Measurements from ENCODE around the gene KNDC1.

KNDC1 gene

GRCh38 chr10:133115976-133116375 is 44.0 kb upstream of the KNDC1 start:
- peaks cover 0 to 3% of the 10 kb centered on the region in 2 donors for H3K9me3 ChIP-seq (ENCODE audit: control insufficient read depth in 1 of 2, low read length in 2 of 2)
- H3K9ac ChIP-seq (ENCODE audit: low read depth in 1 of 2, low read length in 2 of 2) = no peak overlapping the region
- no peaks in the 10 kb centered on the region for H3K27me3 ChIP-seq (ENCODE audit: control insufficient read depth in 1 of 2, insufficient read depth in 2 of 2, low read length in 2 of 2)
- no peaks in the 10 kb centered on the region for H3K36me3 ChIP-seq (ENCODE audit: control insufficient read depth in 1 of 2, insufficient read depth in 2 of 2, low read length in 2 of 2)
- no peak overlapping the region for H3K27ac ChIP-seq (ENCODE audit: low read depth, low read length)
- H3K4me1 ChIP-seq (ENCODE audit: control insufficient read depth in 1 of 2, insufficient read depth in 2 of 2, low read length in 2 of 2) = no peaks in the 10 kb centered on the region
- no peak overlapping the region for H3K4me3 ChIP-seq (ENCODE audit: low read depth in 1 of 2, low read length in 2 of 2)

GRCh38 chr10:133116455-133116854 is 43.6 kb upstream of the KNDC1 start:
- Histone ChIP-seq H3K4me3 (ENCODE audit: low read depth in 1 of 2, low read length in 2 of 2) (no peak overlapping the region), H3K9me3 (ENCODE audit: control insufficient read depth in 1 of 2, low read length in 2 of 2) (peaks cover 0 to 3% of the 10 kb centered on the region in 2 donors), H3K9ac (ENCODE audit: low read depth in 1 of 2, low read length in 2 of 2) (no peak overlapping the region), H3K4me1 (ENCODE audit: control insufficient read depth in 1 of 2, insufficient read depth in 2 of 2, low read length in 2 of 2) (no peaks in the 10 kb centered on the region), H3K27me3 (ENCODE audit: control insufficient read depth in 1 of 2, insufficient read depth in 2 of 2, low read length in 2 of 2) (no peaks in the 10 kb centered on the region), H3K36me3 (ENCODE audit: control insufficient read depth in 1 of 2, insufficient read depth in 2 of 2, low read length in 2 of 2) (no peaks in the 10 kb centered on the region), H3K27ac (ENCODE audit: low read depth, low read length) (no peak overlapping the region)

- Histone ChIP-seq H3K9ac (ENCODE audit: low read depth in 1 of 2, low read length in 2 of 2) (no peak overlapping the region), H3K36me3 (ENCODE audit: control insufficient read depth in 1 of 2, insufficient read depth in 2 of 2, low read length in 2 of 2) (no peaks in the 10 kb centered on the region), H3K27me3 (ENCODE audit: control insufficient read depth in 1 of 2, insufficient read depth in 2 of 2, low read length in 2 of 2) (no peaks in the 10 kb centered on the region), H3K9me3 (ENCODE audit: control insufficient read depth in 1 of 2, low read length in 2 of 2) (peaks cover 0 to 3% of the 10 kb centered on the region in 2 donors), H3K4me3 (ENCODE audit: low read depth in 1 of 2, low read length in 2 of 2) (no peak overlapping the region), H3K4me1 (ENCODE audit: control insufficient read depth in 1 of 2, insufficient read depth in 2 of 2, low read length in 2 of 2) (no peaks in the 10 kb centered on the region), H3K27ac (ENCODE audit: low read depth, low read length) (no peak overlapping the region)
Observed at GRCh38 chr10:133117036-133117687, 42.9 kb upstream of the KNDC1 start.

- H3K9ac ChIP-seq (ENCODE audit: low read depth in 1 of 2, low read length in 2 of 2) = no peak overlapping the region
- H3K27me3 ChIP-seq (ENCODE audit: control insufficient read depth in 1 of 2, insufficient read depth in 2 of 2, low read length in 2 of 2) = no peaks in the 10 kb centered on the region
- no peaks in the 10 kb centered on the region for H3K4me1 ChIP-seq (ENCODE audit: control insufficient read depth in 1 of 2, insufficient read depth in 2 of 2, low read length in 2 of 2)
- peaks cover 0 to 3% of the 10 kb centered on the region in 2 donors for H3K9me3 ChIP-seq (ENCODE audit: control insufficient read depth in 1 of 2, low read length in 2 of 2)
- no peak overlapping the region for H3K27ac ChIP-seq (ENCODE audit: low read depth, low read length)
- H3K4me3 ChIP-seq (ENCODE audit: low read depth in 1 of 2, low read length in 2 of 2) = no peak overlapping the region
- H3K36me3 ChIP-seq (ENCODE audit: control insufficient read depth in 1 of 2, insufficient read depth in 2 of 2, low read length in 2 of 2) = no peaks in the 10 kb centered on the region
Observed at GRCh38 chr10:133117688-133118071, 42.3 kb upstream of the KNDC1 start.

GRCh38 chr10:133121479-133121878 is 38.5 kb upstream of the KNDC1 start:
- no peak overlapping the region for H3K4me3 ChIP-seq (ENCODE audit: low read depth in 1 of 2, low read length in 2 of 2)
- H3K27me3 ChIP-seq (ENCODE audit: control insufficient read depth in 1 of 2, insufficient read depth in 2 of 2, low read length in 2 of 2) = peaks cover 0 to 7% of the 10 kb centered on the region in 2 donors
- H3K9ac ChIP-seq (ENCODE audit: low read depth in 1 of 2, low read length in 2 of 2) = no peak overlapping the region
- H3K36me3 ChIP-seq (ENCODE audit: control insufficient read depth in 1 of 2, insufficient read depth in 2 of 2, low read length in 2 of 2) = no peaks in the 10 kb centered on the region
- peaks cover 0 to 3% of the 10 kb centered on the region in 2 donors for H3K9me3 ChIP-seq (ENCODE audit: control insufficient read depth in 1 of 2, low read length in 2 of 2)
- H3K27ac ChIP-seq (ENCODE audit: low read depth, low read length) = no peak overlapping the region
- H3K4me1 ChIP-seq (ENCODE audit: control insufficient read depth in 1 of 2, insufficient read depth in 2 of 2, low read length in 2 of 2) = no peaks in the 10 kb centered on the region

GRCh38 chr10:133122171-133122935 is 37.7 kb upstream of the KNDC1 start:
- peaks cover 0 to 7% of the 10 kb centered on the region in 2 donors for H3K27me3 ChIP-seq (ENCODE audit: control insufficient read depth in 1 of 2, insufficient read depth in 2 of 2, low read length in 2 of 2)
- H3K9ac ChIP-seq (ENCODE audit: low read depth in 1 of 2, low read length in 2 of 2) = no peak overlapping the region
- no peak overlapping the region for H3K4me3 ChIP-seq (ENCODE audit: low read depth in 1 of 2, low read length in 2 of 2)
- H3K36me3 ChIP-seq (ENCODE audit: control insufficient read depth in 1 of 2, insufficient read depth in 2 of 2, low read length in 2 of 2) = no peaks in the 10 kb centered on the region
- no peak overlapping the region for H3K27ac ChIP-seq (ENCODE audit: low read depth, low read length)
- peaks cover 0 to 3% of the 10 kb centered on the region in 2 donors for H3K9me3 ChIP-seq (ENCODE audit: control insufficient read depth in 1 of 2, low read length in 2 of 2)
- H3K4me1 ChIP-seq (ENCODE audit: control insufficient read depth in 1 of 2, insufficient read depth in 2 of 2, low read length in 2 of 2) = no peaks in the 10 kb centered on the region

GRCh38 chr10:133123050-133123745 is 36.8 kb upstream of the KNDC1 start:
- no peak overlapping the region for H3K4me3 ChIP-seq (ENCODE audit: low read depth in 1 of 2, low read length in 2 of 2)
- no peaks in the 10 kb centered on the region for H3K4me1 ChIP-seq (ENCODE audit: control insufficient read depth in 1 of 2, insufficient read depth in 2 of 2, low read length in 2 of 2)
- H3K27me3 ChIP-seq (ENCODE audit: control insufficient read depth in 1 of 2, insufficient read depth in 2 of 2, low read length in 2 of 2) = peaks cover 0 to 7% of the 10 kb centered on the region in 2 donors
- no peak overlapping the region for H3K27ac ChIP-seq (ENCODE audit: low read depth, low read length)
- no peaks in the 10 kb centered on the region for H3K36me3 ChIP-seq (ENCODE audit: control insufficient read depth in 1 of 2, insufficient read depth in 2 of 2, low read length in 2 of 2)
- peaks cover 0 to under 1% of the 10 kb centered on the region in 2 donors for H3K9me3 ChIP-seq (ENCODE audit: control insufficient read depth in 1 of 2, low read length in 2 of 2)
- H3K9ac ChIP-seq (ENCODE audit: low read depth in 1 of 2, low read length in 2 of 2) = no peak overlapping the region

- Histone ChIP-seq H3K4me3 (ENCODE audit: low read depth in 1 of 2, low read length in 2 of 2) (no peak overlapping the region), H3K9me3 (ENCODE audit: control insufficient read depth in 1 of 2, low read length in 2 of 2) (no peaks in the 10 kb centered on the region), H3K27ac (ENCODE audit: low read depth, low read length) (no peak overlapping the region), H3K36me3 (ENCODE audit: control insufficient read depth in 1 of 2, insufficient read depth in 2 of 2, low read length in 2 of 2) (no peaks in the 10 kb centered on the region), H3K4me1 (ENCODE audit: control insufficient read depth in 1 of 2, insufficient read depth in 2 of 2, low read length in 2 of 2) (no peaks in the 10 kb centered on the region), H3K27me3 (ENCODE audit: control insufficient read depth in 1 of 2, insufficient read depth in 2 of 2, low read length in 2 of 2) (peaks cover 0 to 7% of the 10 kb centered on the region in 2 donors), H3K9ac (ENCODE audit: low read depth in 1 of 2, low read length in 2 of 2) (no peak overlapping the region)
Observed at GRCh38 chr10:133123746-133124356, 36.2 kb upstream of the KNDC1 start.

GRCh38 chr10:133124357-133125211 is 35.4 kb upstream of the KNDC1 start:
- H3K9me3 ChIP-seq (ENCODE audit: control insufficient read depth in 1 of 2, low read length in 2 of 2) = no peaks in the 10 kb centered on the region
- peaks cover 0 to 7% of the 10 kb centered on the region in 2 donors for H3K27me3 ChIP-seq (ENCODE audit: control insufficient read depth in 1 of 2, insufficient read depth in 2 of 2, low read length in 2 of 2)
- no peak overlapping the region for H3K27ac ChIP-seq (ENCODE audit: low read depth, low read length)
- no peak overlapping the region for H3K9ac ChIP-seq (ENCODE audit: low read depth in 1 of 2, low read length in 2 of 2)
- no peak overlapping the region for H3K4me3 ChIP-seq (ENCODE audit: low read depth in 1 of 2, low read length in 2 of 2)
- no peaks in the 10 kb centered on the region for H3K36me3 ChIP-seq (ENCODE audit: control insufficient read depth in 1 of 2, insufficient read depth in 2 of 2, low read length in 2 of 2)
- H3K4me1 ChIP-seq (ENCODE audit: control insufficient read depth in 1 of 2, insufficient read depth in 2 of 2, low read length in 2 of 2) = no peaks in the 10 kb centered on the region
